Activated naive CD4-positive, alpha-beta T cell treated with anti-CD3 and anti-CD28 coated beads, Interleukin-2, amount 50 U/mL, for 24 hours (primary cell): Measurements from ENCODE around the gene PTPRU.
"Not testable (repeated sequence)": the region's sequence is repeated elsewhere in the genome, so short reads cannot be mapped to it uniquely, and the experiment has no call there.

Experiments used
- H3K27ac Mint-ChIP-seq: one replicate; pipeline ENCODE4 v1.8.0; 2021; ENCODE audit warnings: mild to moderate bottlenecking, mixed read lengths
- H3K27me3 Mint-ChIP-seq: one replicate; pipeline ENCODE4 v1.8.0; 2021; ENCODE audit warnings: mixed read lengths
- H3K36me3 Mint-ChIP-seq: one replicate; pipeline ENCODE4 v1.8.0; 2021; ENCODE audit warnings: mixed read lengths
- H3K4me1 Mint-ChIP-seq: one replicate; pipeline ENCODE4 v1.8.0; 2021; ENCODE audit warnings: mixed read lengths
- H3K4me3 Mint-ChIP-seq: one replicate; pipeline ENCODE4 v1.8.0; 2021; ENCODE audit warnings: mild to moderate bottlenecking, mixed read lengths
- H3K9me3 Mint-ChIP-seq: one replicate; pipeline ENCODE4 v1.8.0; 2021; ENCODE audit warnings: mixed read lengths

Gene PTPRU

GRCh38 chr1:29210278-29211085, 25.8 kb upstream of the PTPRU start:
- Mint-ChIP-seq H3K4me1 (no peaks in the 10 kb centered on the region), H3K27ac (no peak overlapping the region), H3K9me3 (no peaks in the 10 kb centered on the region), H3K27me3 (no peaks in the 10 kb centered on the region), H3K4me3 (no peak overlapping the region), H3K36me3 (peaks cover 16% of the 10 kb centered on the region)

GRCh38 chr1:29211086-29212030, 25.0 kb upstream of the PTPRU start:
- no peaks in the 10 kb centered on the region for H3K27me3 Mint-ChIP-seq
- H3K9me3 Mint-ChIP-seq: no peaks in the 10 kb centered on the region
- H3K4me3 Mint-ChIP-seq: no peak overlapping the region
- H3K36me3 Mint-ChIP-seq: peaks cover 13% of the 10 kb centered on the region
- H3K27ac Mint-ChIP-seq: no peak overlapping the region
- no peaks in the 10 kb centered on the region for H3K4me1 Mint-ChIP-seq

GRCh38 chr1:29213055-29213454, 23.3 kb upstream of the PTPRU start:
- no peaks in the 10 kb centered on the region for H3K27me3 Mint-ChIP-seq
- H3K27ac Mint-ChIP-seq: peak overlapping the region; percentile 23
- H3K36me3 Mint-ChIP-seq: peaks cover 15% of the 10 kb centered on the region
- no peak overlapping the region for H3K4me3 Mint-ChIP-seq
- no peaks in the 10 kb centered on the region for H3K4me1 Mint-ChIP-seq
- H3K9me3 Mint-ChIP-seq: no peaks in the 10 kb centered on the region

GRCh38 chr1:29217633-29218032, 18.7 kb upstream of the PTPRU start:
- no peaks in the 10 kb centered on the region for H3K9me3 Mint-ChIP-seq
- H3K27me3 Mint-ChIP-seq: no peaks in the 10 kb centered on the region
- peaks cover 5% of the 10 kb centered on the region for H3K4me1 Mint-ChIP-seq
- H3K36me3 Mint-ChIP-seq: peaks cover 10% of the 10 kb centered on the region
- no peak overlapping the region for H3K27ac Mint-ChIP-seq
- H3K4me3 Mint-ChIP-seq: no peak overlapping the region

GRCh38 chr1:29218223-29218622, 18.1 kb upstream of the PTPRU start:
- H3K4me1 Mint-ChIP-seq: peaks cover 5% of the 10 kb centered on the region
- H3K27ac Mint-ChIP-seq: no peak overlapping the region
- peaks cover 7% of the 10 kb centered on the region for H3K36me3 Mint-ChIP-seq

GRCh38 chr1:29221296-29221695, 15.0 kb upstream of the PTPRU start:
- no peaks in the 10 kb centered on the region for H3K9me3 Mint-ChIP-seq
- H3K4me3 Mint-ChIP-seq: no peak overlapping the region
- peaks cover 4% of the 10 kb centered on the region for H3K36me3 Mint-ChIP-seq
- H3K4me1 Mint-ChIP-seq: peaks cover 5% of the 10 kb centered on the region
- no peak overlapping the region for H3K27ac Mint-ChIP-seq
- H3K27me3 Mint-ChIP-seq: no peaks in the 10 kb centered on the region

More at GRCh38 chr1:29218223-29218622, 18.1 kb upstream of the PTPRU start:
- no peaks in the 10 kb centered on the region for H3K27me3 Mint-ChIP-seq
- no peaks in the 10 kb centered on the region for H3K9me3 Mint-ChIP-seq
- no peak overlapping the region for H3K4me3 Mint-ChIP-seq

- H3K27ac Mint-ChIP-seq, H3K27me3 Mint-ChIP-seq, H3K36me3 Mint-ChIP-seq, H3K9me3 Mint-ChIP-seq, H3K4me3 Mint-ChIP-seq, H3K4me1 Mint-ChIP-seq: not testable (repeated sequence)
Measured at GRCh38 chr1:29222260-29222659, 14.1 kb upstream of the PTPRU start.

GRCh38 chr1:29222686-29223085, 13.6 kb upstream of the PTPRU start:
- H3K27ac Mint-ChIP-seq: no peak overlapping the region
- H3K36me3 Mint-ChIP-seq: peaks cover 3% of the 10 kb centered on the region
- peaks cover 5% of the 10 kb centered on the region for H3K4me1 Mint-ChIP-seq
- no peaks in the 10 kb centered on the region for H3K9me3 Mint-ChIP-seq
- H3K4me3 Mint-ChIP-seq: no peak overlapping the region
- no peaks in the 10 kb centered on the region for H3K27me3 Mint-ChIP-seq

GRCh38 chr1:29223521-29223920, 12.8 kb upstream of the PTPRU start:
- Mint-ChIP-seq H3K4me3 (no peak overlapping the region), H3K36me3 (peaks cover 3% of the 10 kb centered on the region), H3K4me1 (peaks cover 5% of the 10 kb centered on the region), H3K9me3 (no peaks in the 10 kb centered on the region), H3K27ac (no peak overlapping the region), H3K27me3 (no peaks in the 10 kb centered on the region)

GRCh38 chr1:29224356-29224837, 11.9 kb upstream of the PTPRU start:
- H3K4me1 Mint-ChIP-seq: peaks cover 6% of the 10 kb centered on the region
- peaks cover 3% of the 10 kb centered on the region for H3K36me3 Mint-ChIP-seq
- no peak overlapping the region for H3K4me3 Mint-ChIP-seq
- no peak overlapping the region for H3K27ac Mint-ChIP-seq
- H3K27me3 Mint-ChIP-seq: no peaks in the 10 kb centered on the region
- H3K9me3 Mint-ChIP-seq: no peaks in the 10 kb centered on the region

- Mint-ChIP-seq H3K9me3 (no peaks in the 10 kb centered on the region), H3K36me3 (peaks cover 2% of the 10 kb centered on the region), H3K4me1 (peaks cover 14% of the 10 kb centered on the region), H3K27ac (no peak overlapping the region), H3K27me3 (no peaks in the 10 kb centered on the region), H3K4me3 (no peak overlapping the region)
Measured at GRCh38 chr1:29225361-29225760, 11.0 kb upstream of the PTPRU start.

- H3K27ac Mint-ChIP-seq: no peak overlapping the region
- H3K36me3 Mint-ChIP-seq: no peaks in the 10 kb centered on the region
- no peak overlapping the region for H3K4me3 Mint-ChIP-seq
- no peaks in the 10 kb centered on the region for H3K9me3 Mint-ChIP-seq
- H3K4me1 Mint-ChIP-seq: peaks cover 19% of the 10 kb centered on the region
- no peaks in the 10 kb centered on the region for H3K27me3 Mint-ChIP-seq
Measured at GRCh38 chr1:29227511-29227910, 8.8 kb upstream of the PTPRU start.

GRCh38 chr1:29230204-29230552, 6.1 kb upstream of the PTPRU start:
- Mint-ChIP-seq H3K36me3 (no peaks in the 10 kb centered on the region), H3K27ac (peak overlapping the region; percentile 68), H3K4me3 (peak overlapping the region; percentile 94), H3K4me1 (peaks cover 19% of the 10 kb centered on the region), H3K9me3 (no peaks in the 10 kb centered on the region), H3K27me3 (no peaks in the 10 kb centered on the region)

- H3K27ac Mint-ChIP-seq: peak within 1 kb of the TSS; percentile 81
- no peaks in the 10 kb centered on the region for H3K9me3 Mint-ChIP-seq
- H3K4me3 Mint-ChIP-seq: peak within 1 kb of the TSS; percentile 94
- H3K4me1 Mint-ChIP-seq: peaks cover 21% of the 10 kb centered on the region
- H3K27me3 Mint-ChIP-seq: peaks cover under 1% of the 10 kb centered on the region
- H3K36me3 Mint-ChIP-seq: no peaks in the 10 kb centered on the region
Measured at GRCh38 chr1:29230553-29231378, 5.6 kb upstream of the PTPRU start, which contains the start of gene MECR. Gene MECR (minus strand): TSS chr1:29230934. CDS start chr1:29230906, 28 bp downstream.

GRCh38 chr1:29232387-29232786, 3.9 kb upstream of the PTPRU start:
- H3K4me3 Mint-ChIP-seq: no peak overlapping the region
- H3K27me3 Mint-ChIP-seq: peaks cover 11% of the 10 kb centered on the region
- peaks cover 32% of the 10 kb centered on the region for H3K4me1 Mint-ChIP-seq
- no peaks in the 10 kb centered on the region for H3K9me3 Mint-ChIP-seq
- H3K36me3 Mint-ChIP-seq: no peaks in the 10 kb centered on the region
- no peak overlapping the region for H3K27ac Mint-ChIP-seq
